MG63 (cell line): ENCODE data around the gene MRPL16. TPM values are rescaled to one million over a fixed set of nuclear protein-coding genes. Genes with fewer than 3 reads are reported as not detected.
"Not testable (repeated sequence)": the region's sequence is repeated elsewhere in the genome, so short reads cannot be mapped to it uniquely, and the experiment has no call there.

Source experiments
- DNase-seq: peaks from one replicate; pipeline ENCODE4 v3.0.0-alpha.2; 2020
- H3K27me3 ChIP-seq: fragments of 250-450 bp; sonication (Bioruptor Pico); 2 replicates; pipeline ENCODE4 v1.5.1; 2020; ENCODE audit warnings: mild to moderate bottlenecking, moderate library complexity
- H3K36me3 ChIP-seq: fragments of 250-450 bp; sonication (Bioruptor Pico); 2 replicates; pipeline ENCODE4 v1.5.1; 2020; ENCODE audit warnings: mild to moderate bottlenecking, moderate library complexity
- H3K4me3 ChIP-seq: fragments of 250-450 bp; sonication (Bioruptor Pico); 2 replicates; pipeline ENCODE4 v1.5.1; 2020; ENCODE audit warnings: mild to moderate bottlenecking, moderate library complexity
- H3K9me3 ChIP-seq: fragments of 250-450 bp; sonication (Bioruptor Pico); 2 replicates; pipeline ENCODE4 v1.5.1; 2020; ENCODE audit warnings: mild to moderate bottlenecking, moderate library complexity
- total RNA-seq: library from RNA; depleted of rRNA; stranded (reverse); fragments of >200 nt; shearing (Covaris generic); gene quantifications from 2 replicates; pipeline ENCODE4 v1.2.3, GENCODE V29; 2014; ENCODE audit warnings: low replicate concordance; rRNA removed

MRPL16 gene
- total RNA-seq: 71.5 and 139 TPM in 2 replicates

DNA sequence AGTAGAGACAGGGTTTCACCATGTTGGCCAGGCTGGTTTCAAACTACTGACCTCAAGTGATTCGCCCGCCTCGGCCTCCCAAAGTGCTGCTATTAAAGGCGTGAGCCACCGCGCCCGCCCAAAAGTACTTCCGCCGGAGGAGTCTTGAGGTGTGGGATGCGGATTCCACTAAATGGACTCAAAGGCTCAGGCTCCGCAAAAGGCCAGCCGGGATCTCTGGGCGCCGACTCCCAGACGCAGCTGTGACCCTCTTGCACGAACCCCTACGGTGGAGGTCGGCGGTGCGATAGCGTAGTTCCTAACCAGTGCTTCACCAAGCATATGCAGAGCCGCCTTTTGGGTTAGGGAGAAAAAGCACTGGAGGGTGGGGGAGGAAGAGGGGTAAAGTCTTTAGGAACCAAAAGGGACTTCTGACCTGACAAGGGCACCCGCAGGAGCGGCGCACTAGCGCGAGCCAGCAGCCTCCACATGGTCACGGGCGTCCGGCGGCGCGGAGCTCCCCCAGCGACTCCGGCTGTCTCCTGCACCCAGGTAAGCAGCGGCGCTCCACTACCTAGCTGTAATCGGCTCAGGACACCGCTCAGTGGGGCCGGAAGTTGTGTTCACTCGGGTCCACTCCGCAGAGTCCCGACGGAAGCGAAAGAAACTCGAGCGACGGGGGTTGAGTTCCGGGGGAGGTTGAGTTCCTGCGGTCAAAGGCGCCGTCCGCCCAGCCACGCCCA, at the start of gene MRPL16:
TSS of gene MRPL16 (minus strand) at position 590 of the 722 bp plus-strand sequence. CDS start at position 470, 120 bp downstream.
- H3K9me3 ChIP-seq: no peaks in the 10 kb centered on the region
- H3K27me3 ChIP-seq: no peaks in the 10 kb centered on the region
- DNase-seq: peak; percentile 87
- peak within 1 kb of the TSS; percentile 96 for H3K4me3 ChIP-seq
- H3K36me3 ChIP-seq: peaks cover 29% of the 10 kb centered on the region

DNA sequence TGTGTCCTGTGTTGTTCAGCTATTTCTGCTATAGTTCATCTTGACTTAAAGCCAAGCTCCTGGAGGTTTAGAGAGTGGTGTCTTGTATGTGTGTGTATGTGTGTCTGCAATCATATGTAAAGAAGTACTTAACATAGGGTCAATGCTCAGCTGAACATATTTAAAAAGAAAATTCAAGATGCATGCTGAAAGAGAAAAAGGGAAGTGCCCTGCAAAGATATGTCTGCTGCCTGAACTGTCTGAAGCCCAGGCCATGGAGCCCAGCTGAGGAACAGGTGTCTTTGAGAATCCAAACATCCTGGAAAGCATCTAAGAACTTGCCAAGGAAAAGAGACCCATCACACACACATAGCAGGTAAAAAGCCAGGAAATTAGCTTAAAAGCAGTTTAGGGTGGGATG, 49.1 kb upstream of the MRPL16 start:
- no peak for DNase-seq
- no peaks in the 10 kb centered on the region for H3K36me3 ChIP-seq
- H3K27me3 ChIP-seq: no peaks in the 10 kb centered on the region
- H3K4me3 ChIP-seq: no peak overlapping the region
- no peaks in the 10 kb centered on the region for H3K9me3 ChIP-seq

DNA sequence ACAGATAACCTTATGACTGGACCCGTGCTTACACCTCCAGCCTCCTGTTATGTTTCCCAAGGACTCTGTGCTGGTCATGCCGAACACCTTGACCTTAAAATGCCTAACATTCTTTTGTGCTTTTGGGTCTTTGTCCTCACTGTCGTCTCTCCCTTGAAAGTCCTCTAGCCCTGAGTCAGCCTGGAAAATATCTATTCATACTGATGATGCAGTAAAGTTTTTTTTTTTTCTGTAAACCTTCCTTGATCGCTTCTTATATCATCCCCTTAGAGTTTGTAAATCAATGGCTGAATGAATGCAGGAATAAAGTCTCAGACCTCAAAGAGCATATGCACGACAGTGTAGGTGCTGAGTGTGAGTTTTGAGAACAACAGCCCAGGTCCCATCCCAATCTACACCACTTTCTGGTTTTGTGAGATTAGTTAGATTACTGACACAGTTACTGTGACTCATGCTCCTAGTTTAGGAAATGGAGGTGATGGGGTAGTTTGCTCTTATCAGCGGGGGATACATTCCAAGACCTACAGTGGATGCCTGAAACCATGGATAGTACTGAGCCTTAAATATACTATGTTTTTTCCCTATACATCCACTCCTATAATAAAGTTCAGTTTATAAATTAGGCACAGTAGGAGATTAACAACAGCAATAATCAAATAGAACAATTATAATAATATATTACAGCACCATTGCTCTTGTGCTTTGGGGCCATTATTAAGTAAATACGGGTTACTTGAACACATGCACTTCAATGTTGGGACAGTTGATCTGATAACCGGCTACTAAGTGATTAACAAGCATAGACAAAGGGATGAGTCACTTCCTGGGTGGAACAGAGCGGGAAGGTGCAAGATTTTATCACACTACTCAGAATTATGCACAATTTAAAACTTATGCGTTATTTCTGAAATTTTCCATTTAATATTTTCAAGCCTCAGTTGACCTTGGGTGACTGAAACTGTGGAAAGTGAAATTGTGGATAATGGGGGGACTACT, 47.2 kb upstream of the MRPL16 start:
- no peak overlapping the region for H3K4me3 ChIP-seq

DNA sequence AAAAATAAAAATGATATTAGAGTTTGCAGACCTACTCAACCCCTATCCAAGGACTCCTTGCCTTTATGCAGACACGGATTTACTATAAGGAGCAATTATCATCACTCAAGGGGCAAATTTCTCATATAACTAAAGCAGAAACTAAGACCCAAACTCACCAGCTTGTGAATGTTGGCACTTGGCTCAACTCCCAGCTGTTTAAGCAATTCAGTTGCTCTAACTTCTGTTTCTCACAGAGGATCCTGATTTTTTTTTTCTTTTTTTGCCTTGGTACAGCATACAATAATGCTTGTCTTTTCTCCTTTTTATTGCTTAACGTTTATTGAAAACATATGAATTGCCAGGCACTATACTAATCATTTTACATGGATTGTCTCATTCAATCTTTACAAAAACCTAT, 44.3 kb upstream of the MRPL16 start:
- Histone ChIP-seq H3K36me3 (no peaks in the 10 kb centered on the region), H3K9me3 (0 out of 2 replicates have a peak, but pooled peaks cover 2% of the 10 kb centered on the region), H3K4me3 (no peak overlapping the region), H3K27me3 (no peaks in the 10 kb centered on the region)
- no peak for DNase-seq

More for the DNA sequence above, 47.2 kb upstream of the MRPL16 start:
- Histone ChIP-seq H3K27me3 (no peaks in the 10 kb centered on the region), H3K9me3 (no peaks in the 10 kb centered on the region), H3K36me3 (no peaks in the 10 kb centered on the region)
- DNase-seq: no peak

DNA sequence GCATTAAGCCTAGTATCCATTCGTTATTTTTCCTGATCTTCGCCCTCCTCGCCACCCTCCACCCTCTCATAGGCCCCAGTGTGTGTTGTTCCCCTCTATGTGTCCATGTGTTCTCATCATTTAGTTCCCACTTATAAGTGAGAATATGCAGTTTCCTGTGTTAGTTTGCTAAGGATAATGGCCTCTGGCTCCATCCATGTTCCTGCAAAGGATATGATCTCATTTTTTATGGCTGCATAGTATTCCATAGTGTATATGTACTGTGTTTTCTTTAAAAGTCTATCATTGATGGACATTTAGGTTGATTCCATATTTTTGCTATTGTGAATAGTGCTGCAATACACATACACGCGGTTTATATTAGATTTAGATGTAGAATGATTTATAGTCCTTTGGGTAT, 40.8 kb upstream of the MRPL16 start:
- not testable (repeated sequence) for H3K4me3 ChIP-seq, H3K27me3 ChIP-seq, H3K9me3 ChIP-seq, DNase-seq, H3K36me3 ChIP-seq

DNA sequence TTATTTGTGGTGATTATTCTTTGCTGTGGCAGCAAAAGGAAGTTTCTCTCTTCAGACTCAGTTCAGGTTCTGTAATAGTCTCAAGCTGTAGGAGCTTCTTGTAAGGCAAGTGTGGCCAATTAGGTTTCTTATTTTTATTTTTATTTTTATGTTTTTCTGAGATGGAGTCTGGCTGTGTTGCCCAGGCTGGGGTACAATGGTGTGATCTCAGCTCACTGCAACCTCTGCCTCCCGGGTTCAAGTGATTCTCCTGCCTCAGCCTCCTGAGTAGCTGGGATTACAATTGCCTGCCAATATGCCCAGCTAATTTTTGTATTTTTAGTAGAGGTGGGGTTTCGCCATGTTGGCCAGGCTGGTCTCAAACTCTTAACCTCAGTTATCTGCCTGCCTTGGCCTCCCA, 39.0 kb upstream of the MRPL16 start:
- H3K4me3 ChIP-seq, H3K27me3 ChIP-seq, DNase-seq, H3K36me3 ChIP-seq, H3K9me3 ChIP-seq: not testable (repeated sequence)

DNA sequence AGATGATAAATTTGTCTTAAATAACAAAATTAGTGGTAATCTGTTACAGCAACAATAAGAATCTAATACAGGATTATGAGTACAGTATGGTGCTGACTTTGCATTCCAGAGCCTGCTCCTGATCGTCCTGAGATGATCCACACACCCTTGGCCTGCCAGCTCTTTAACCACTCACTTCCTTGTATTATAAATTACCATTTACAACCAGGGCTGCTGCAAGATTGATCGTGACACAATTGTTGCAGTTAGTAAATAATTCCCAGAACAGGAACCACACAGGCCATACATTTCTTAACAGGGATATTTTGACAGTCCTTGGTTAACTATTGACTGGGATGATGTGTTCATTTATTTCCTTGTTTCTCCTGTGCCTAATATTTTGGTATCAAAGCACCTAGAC, 38.6 kb upstream of the MRPL16 start:
- no peak overlapping the region for H3K4me3 ChIP-seq
- no peak for DNase-seq
- 0 out of 2 replicates have a peak, but pooled peaks cover 2% of the 10 kb centered on the region for H3K9me3 ChIP-seq
- no peaks in the 10 kb centered on the region for H3K27me3 ChIP-seq
- H3K36me3 ChIP-seq: no peaks in the 10 kb centered on the region

DNA sequence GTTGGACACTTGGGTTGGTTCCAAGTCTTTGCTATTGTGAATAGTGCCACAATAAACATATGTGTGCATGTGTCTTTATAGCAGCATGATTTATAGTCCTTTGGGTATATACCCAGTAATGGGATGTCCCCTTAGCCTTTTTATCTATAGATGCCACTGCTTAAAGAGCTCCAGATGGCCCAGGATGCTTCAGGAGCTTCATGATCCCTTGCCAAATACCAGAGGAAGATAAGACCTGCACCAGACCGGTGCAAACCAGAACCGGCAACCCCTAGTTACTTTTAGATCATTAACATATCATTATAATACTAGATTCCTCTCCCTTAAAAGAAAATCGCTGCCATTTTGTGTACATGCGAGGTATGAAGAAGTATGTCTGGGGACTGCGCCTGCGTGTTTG, 37.9 kb upstream of the MRPL16 start:
- DNase-seq: not testable (repeated sequence)

DNA sequence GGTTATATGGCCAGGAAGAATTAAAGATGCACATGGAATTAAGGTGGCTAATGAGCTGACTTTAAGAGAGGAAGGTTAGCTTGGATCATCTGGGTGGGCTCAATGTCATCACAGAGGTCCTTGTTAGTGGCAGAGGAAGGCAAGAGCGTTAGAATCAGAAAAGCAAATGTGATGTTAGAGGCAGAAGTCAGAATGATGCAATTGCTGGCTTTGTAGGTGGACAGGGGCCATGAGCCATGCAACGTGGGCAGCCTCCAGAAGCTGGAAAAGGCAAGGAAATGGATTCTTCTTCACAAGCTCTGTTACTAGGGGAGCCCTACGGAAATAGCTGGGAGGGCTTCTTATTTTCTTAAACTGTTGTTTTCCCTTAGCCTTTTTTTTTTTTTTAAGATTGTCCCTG, 37.0 kb upstream of the MRPL16 start:
- no peak for DNase-seq
- Histone ChIP-seq H3K4me3 (no peak overlapping the region), H3K9me3 (0 out of 2 replicates have a peak, but pooled peaks cover 2% of the 10 kb centered on the region), H3K27me3 (no peaks in the 10 kb centered on the region), H3K36me3 (no peaks in the 10 kb centered on the region)

More for the DNA sequence above, 37.9 kb upstream of the MRPL16 start:
- not testable (repeated sequence) for H3K9me3 ChIP-seq, H3K27me3 ChIP-seq, H3K36me3 ChIP-seq, H3K4me3 ChIP-seq

DNA sequence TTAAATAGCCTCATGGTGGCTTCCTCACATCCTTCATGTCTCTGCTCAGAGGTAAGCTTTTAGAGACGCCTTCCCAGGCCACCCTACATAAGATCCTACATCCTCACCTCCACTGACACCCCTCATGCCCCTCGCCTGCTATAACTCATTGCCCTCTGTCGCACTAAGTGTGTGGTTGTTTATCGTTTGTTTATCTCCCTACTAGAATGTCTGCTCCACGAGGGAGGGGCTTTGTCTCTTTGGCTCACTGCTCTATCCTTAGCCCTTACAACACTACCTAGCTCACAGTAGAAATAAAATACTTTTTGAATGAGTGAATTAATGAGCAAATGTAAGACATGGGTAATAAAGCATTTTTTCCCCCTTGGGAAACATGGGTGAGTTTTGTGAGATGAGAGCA, 36.0 kb upstream of the MRPL16 start:
- Histone ChIP-seq H3K27me3 (no peaks in the 10 kb centered on the region), H3K36me3 (no peaks in the 10 kb centered on the region), H3K9me3 (0 out of 2 replicates have a peak, but pooled peaks cover 2% of the 10 kb centered on the region), H3K4me3 (no peak overlapping the region)
- DNase-seq: no peak

DNA sequence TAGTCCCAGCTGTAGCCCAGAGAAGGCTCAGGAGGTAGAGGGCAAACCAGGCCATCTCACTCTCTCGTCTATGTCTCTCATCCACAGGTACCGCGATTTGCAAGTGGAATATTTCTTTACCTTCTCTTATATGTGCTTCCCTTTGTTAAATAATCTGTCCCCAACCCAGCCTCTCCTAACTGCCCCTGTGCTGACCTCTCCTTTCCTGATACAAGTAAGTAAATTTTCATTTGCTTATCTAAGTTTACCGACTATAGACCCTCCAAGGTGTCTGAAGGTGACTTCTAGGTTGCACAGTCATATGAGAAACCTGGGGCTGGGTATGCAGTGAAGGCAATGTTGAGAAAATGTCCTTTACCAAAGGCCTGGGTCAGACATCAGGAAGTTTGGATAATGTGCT, 34.8 kb upstream of the MRPL16 start, which contains the start of gene CBLIF:
TSS of gene CBLIF (minus strand) at position 101 of the 400 bp plus-strand sequence. CDS start at position 55, 46 bp downstream.
- DNase-seq: no peak
- Histone ChIP-seq H3K9me3 (no peaks in the 10 kb centered on the region), H3K4me3 (no peak within 1 kb of the TSS), H3K27me3 (no peaks in the 10 kb centered on the region), H3K36me3 (no peaks in the 10 kb centered on the region)

DNA sequence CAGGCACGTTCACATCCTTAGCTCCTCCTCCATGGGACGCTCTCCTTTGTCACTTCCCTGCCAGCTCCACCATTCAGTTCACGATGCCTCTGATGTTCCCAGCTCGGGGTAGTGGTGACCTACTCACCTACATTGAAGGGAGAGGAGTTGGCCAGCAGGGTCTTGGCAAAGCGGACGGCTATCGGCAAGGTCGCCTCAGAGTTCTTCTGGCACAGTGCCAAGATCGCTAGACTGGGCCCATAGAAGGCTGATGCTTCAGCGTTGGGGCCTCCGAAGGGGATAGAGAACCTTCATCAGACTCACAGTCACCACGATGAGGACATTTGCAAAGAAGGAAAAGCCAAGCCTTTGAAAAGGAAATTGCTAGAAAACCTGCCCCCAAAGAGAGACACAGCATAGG, 31.7 kb upstream of the MRPL16 start:
- no peak overlapping the region for H3K4me3 ChIP-seq
- no peaks in the 10 kb centered on the region for H3K27me3 ChIP-seq
- DNase-seq: no peak
- H3K9me3 ChIP-seq: no peaks in the 10 kb centered on the region
- no peaks in the 10 kb centered on the region for H3K36me3 ChIP-seq

DNA sequence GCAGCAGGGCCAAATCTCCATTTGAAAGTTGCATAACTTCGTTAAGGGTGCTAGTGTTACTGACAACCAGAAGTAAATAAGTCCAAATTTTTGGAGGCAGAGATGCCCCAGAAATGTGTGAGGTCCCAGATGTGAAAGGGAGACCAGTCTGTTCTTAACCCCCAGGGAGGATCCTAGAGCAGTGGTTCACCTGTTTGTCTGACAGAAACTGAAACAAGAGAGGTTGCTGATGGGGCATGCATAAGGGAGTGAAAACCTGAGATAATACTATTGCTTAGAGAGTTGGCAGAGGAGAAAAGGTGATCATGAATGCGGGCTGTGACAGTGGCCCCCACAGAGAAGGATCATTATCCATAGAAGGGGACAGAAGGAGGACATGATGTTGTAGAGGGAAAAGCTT, 30.9 kb upstream of the MRPL16 start:
- H3K4me3 ChIP-seq: no peak overlapping the region
- H3K27me3 ChIP-seq: no peaks in the 10 kb centered on the region
- DNase-seq: no peak
- no peaks in the 10 kb centered on the region for H3K36me3 ChIP-seq
- no peaks in the 10 kb centered on the region for H3K9me3 ChIP-seq

DNA sequence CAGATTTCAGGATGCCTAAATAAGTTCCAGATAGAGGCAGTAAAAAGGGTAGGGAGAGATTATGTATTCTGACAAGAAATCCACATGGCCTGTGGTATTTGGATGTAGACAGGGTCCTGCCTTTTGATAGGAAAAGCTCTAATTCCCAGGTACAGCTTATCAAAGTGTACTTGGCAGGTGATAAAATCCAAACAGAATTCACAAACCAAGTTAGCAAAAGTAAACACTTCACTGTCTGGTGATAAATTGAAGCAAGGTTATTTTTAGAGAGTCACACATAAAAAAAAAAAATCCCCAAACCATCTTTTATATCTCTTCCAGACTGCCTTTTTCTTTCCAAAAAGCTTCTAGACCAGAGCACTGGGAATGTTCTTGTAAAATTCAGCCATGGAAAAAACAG, 29.0 kb upstream of the MRPL16 start:
- no peak for DNase-seq
- no peaks in the 10 kb centered on the region for H3K36me3 ChIP-seq
- no peak overlapping the region for H3K4me3 ChIP-seq
- no peaks in the 10 kb centered on the region for H3K9me3 ChIP-seq
- no peaks in the 10 kb centered on the region for H3K27me3 ChIP-seq

DNA sequence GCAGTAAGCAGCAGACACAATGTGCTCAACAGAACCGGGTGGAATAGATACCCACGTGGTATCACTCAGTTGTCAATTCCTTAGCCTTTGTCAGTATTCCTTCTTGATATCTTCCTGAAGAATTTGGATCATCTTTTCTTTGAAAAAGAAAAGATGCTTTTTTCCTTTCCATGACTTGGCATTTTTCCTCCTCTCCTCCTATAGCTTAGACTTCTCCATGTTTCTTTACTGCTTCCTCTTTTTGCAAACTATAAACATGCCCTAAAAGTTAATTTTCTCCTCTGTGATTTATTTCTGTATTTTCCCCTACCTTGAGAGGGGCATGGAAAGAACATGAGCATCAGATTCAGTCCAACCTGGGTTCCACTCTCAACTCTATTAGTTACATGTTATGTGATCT, 23.0 kb upstream of the MRPL16 start:
- H3K4me3 ChIP-seq: no peak overlapping the region
- no peaks in the 10 kb centered on the region for H3K9me3 ChIP-seq
- no peak for DNase-seq
- H3K27me3 ChIP-seq: no peaks in the 10 kb centered on the region
- no peaks in the 10 kb centered on the region for H3K36me3 ChIP-seq

DNA sequence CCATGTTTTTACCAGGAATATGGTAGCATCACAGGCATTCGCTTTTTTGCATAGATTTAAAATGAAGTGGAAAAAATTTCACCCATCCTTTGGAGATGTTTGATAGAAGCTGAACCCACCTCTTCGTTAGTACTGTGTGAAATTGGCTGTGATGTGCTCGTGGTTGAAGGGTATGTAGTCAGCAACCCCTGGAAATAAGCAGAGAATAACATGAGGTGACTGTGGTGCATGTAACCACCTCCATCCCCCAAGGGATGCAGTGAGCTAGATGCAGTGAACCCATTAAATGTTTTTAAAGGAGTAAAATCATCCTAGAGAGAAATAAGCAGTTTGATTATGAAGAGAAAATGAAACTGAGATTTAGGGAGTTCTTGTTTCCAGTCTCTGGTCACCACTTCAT, 18.8 kb upstream of the MRPL16 start:
- no peaks in the 10 kb centered on the region for H3K27me3 ChIP-seq
- no peaks in the 10 kb centered on the region for H3K9me3 ChIP-seq

DNA sequence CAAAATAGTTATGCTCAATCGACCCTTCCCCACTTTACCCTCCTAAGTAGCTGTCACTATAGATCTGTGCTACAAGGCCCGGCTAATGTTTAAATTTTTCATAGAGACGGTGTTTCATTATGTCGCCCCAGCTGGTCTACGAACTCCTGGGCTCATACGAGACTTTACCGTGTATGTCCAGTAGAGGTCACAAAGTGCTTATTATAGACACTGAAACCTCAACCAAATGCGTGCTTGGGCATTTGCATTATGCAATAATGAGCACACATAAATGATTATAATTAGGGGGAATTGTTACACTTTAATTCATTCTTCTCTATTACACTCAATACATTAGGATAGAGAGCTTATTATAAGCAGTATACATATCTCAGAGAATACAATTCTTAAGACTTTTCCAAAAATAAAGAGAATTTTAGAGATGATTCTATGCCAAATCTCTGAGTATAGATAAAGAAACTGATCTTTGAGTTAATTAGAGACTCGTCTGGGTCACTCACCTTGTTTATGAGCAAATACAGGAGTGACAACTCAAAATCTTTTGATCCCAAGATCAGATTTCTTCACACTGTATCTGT, 12.5 kb upstream of the MRPL16 start:
- peak; percentile 33 for DNase-seq
- H3K9me3 ChIP-seq: no peaks in the 10 kb centered on the region
- H3K36me3 ChIP-seq: no peaks in the 10 kb centered on the region
- H3K27me3 ChIP-seq: no peaks in the 10 kb centered on the region
- no peak overlapping the region for H3K4me3 ChIP-seq

More for the DNA sequence above, 18.8 kb upstream of the MRPL16 start:
- H3K4me3 ChIP-seq: no peak overlapping the region
- no peak for DNase-seq
- no peaks in the 10 kb centered on the region for H3K36me3 ChIP-seq
